Measurements from ENCODE around the gene CDH13. TPM values are rescaled to one million over a fixed set of nuclear protein-coding genes. Genes with fewer than 3 reads are reported as not detected.

Gene CDH13
- polyA plus RNA-seq, 1 donor from 2014 or later = 3.2 TPM

DNA sequence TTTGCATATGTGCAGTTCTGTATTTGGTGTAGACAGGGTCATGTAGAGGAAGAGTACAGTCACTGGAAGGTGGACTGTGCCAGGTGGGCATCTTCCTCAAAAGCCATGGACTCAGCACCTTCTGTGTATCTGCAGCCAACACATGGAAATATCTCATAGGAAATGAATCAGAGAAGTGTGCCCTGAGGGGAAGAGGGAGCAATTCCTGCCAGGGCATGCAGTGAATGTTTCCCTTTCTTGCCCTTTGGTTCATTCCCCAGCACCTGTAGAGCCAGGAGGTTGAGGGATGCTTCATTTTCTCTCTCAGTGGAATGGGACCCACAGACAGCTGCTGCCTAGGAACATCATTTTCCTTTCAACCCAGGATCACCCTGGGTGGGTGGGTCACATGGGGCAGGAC is 1034.9 kb downstream of the CDH13 start:
- H4K20me1 ChIP-seq (ENCODE audit: insufficient read depth) = no peaks in the 10 kb centered on the region
- no peak overlapping the region for H3K4me2 ChIP-seq (ENCODE audit: low read length)
- no peaks in the 10 kb centered on the region for H3K79me2 ChIP-seq (replicated peaks; ENCODE audit: insufficient read depth, low read length)
- no peaks in the 10 kb centered on the region for H3K36me3 ChIP-seq (ENCODE audit: insufficient read depth, low read length)
- H2AFZ ChIP-seq (ENCODE audit: low read depth, low read length) = no peak overlapping the region
- H3K27ac ChIP-seq (ENCODE audit: low read length) = no peak overlapping the region
- H3K4me3 ChIP-seq (ENCODE audit: low read length) = no peak overlapping the region
- H3K9ac ChIP-seq (ENCODE audit: low read length) = no peak overlapping the region
- H3F3A ChIP-seq (ENCODE audit: insufficient read depth, low read length, poor library complexity, severe bottlenecking) = no peaks in the 10 kb centered on the region
- H3K9me2 ChIP-seq (ENCODE audit: insufficient read depth, low read length) = no peaks in the 10 kb centered on the region
- TF ChIP-seq EP300 (conservative IDR thresholded peaks at IDR 0.05; ENCODE audit: poor library complexity, severe bottlenecking) (no peak), RAD21 (conservative IDR thresholded peaks at IDR 0.05) (no peak), TAF1 (IDR thresholded peaks at IDR 0.05; ENCODE audit: low read depth) (no peak), SMC3 (conservative IDR thresholded peaks at IDR 0.05; ENCODE audit: poor library complexity) (no peak), EZH2 (IDR thresholded peaks at IDR 0.05; ENCODE audit: borderline replicate concordance, insufficient read depth, low read length, poor library complexity, severe bottlenecking) (no peak), POLR2AphosphoS5 (IDR thresholded peaks at IDR 0.05) (no peak), MXI1 (conservative IDR thresholded peaks at IDR 0.05; ENCODE audit: poor library complexity, severe bottlenecking) (no peak)
- TF ChIP-seq, protein P1, sequence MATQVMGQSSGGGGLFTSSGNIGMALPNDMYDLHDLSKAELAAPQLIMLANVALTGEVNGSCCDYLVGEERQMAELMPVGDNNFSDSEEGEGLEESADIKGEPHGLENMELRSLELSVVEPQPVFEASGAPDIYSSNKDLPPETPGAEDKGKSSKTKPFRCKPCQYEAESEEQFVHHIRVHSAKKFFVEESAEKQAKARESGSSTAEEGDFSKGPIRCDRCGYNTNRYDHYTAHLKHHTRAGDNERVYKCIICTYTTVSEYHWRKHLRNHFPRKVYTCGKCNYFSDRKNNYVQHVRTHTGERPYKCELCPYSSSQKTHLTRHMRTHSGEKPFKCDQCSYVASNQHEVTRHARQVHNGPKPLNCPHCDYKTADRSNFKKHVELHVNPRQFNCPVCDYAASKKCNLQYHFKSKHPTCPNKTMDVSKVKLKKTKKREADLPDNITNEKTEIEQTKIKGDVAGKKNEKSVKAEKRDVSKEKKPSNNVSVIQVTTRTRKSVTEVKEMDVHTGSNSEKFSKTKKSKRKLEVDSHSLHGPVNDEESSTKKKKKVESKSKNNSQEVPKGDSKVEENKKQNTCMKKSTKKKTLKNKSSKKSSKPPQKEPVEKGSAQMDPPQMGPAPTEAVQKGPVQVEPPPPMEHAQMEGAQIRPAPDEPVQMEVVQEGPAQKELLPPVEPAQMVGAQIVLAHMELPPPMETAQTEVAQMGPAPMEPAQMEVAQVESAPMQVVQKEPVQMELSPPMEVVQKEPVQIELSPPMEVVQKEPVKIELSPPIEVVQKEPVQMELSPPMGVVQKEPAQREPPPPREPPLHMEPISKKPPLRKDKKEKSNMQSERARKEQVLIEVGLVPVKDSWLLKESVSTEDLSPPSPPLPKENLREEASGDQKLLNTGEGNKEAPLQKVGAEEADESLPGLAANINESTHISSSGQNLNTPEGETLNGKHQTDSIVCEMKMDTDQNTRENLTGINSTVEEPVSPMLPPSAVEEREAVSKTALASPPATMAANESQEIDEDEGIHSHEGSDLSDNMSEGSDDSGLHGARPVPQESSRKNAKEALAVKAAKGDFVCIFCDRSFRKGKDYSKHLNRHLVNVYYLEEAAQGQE (IDR thresholded peaks at IDR 0.05; ENCODE audit: borderline replicate concordance) = no peak
- TF ChIP-seq, protein P2, sequence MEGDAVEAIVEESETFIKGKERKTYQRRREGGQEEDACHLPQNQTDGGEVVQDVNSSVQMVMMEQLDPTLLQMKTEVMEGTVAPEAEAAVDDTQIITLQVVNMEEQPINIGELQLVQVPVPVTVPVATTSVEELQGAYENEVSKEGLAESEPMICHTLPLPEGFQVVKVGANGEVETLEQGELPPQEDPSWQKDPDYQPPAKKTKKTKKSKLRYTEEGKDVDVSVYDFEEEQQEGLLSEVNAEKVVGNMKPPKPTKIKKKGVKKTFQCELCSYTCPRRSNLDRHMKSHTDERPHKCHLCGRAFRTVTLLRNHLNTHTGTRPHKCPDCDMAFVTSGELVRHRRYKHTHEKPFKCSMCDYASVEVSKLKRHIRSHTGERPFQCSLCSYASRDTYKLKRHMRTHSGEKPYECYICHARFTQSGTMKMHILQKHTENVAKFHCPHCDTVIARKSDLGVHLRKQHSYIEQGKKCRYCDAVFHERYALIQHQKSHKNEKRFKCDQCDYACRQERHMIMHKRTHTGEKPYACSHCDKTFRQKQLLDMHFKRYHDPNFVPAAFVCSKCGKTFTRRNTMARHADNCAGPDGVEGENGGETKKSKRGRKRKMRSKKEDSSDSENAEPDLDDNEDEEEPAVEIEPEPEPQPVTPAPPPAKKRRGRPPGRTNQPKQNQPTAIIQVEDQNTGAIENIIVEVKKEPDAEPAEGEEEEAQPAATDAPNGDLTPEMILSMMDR (IDR thresholded peaks at IDR 0.05; ENCODE audit: poor library complexity, severe bottlenecking) = no peak
- H3K9me3 ChIP-seq (ENCODE audit: low read length) = no peaks in the 10 kb centered on the region
- no peaks in the 10 kb centered on the region for H3K27me3 ChIP-seq (ENCODE audit: insufficient read depth, low read depth, low read length)

DNA sequence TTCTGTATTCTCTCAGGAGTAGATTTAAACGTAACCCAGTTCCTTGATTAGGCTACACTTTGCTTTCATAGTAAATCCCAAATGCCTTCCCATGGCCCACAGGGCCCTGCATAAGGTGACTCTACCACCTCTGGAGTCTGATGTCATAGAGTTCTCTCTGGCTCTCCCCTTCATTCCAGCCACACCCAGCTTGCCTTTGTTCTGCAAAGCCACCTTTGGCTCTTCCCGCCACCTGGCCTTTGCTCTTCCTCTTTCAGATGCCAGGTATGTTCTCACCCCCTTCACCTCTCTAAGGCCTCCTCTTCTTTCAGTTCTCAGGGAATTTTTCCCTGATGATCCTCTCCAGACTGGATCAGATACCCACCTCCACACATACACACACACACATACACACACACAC is 1039.7 kb downstream of the CDH13 start:
- TF ChIP-seq TAF1 (IDR thresholded peaks at IDR 0.05; ENCODE audit: low read depth) (no peak), SMC3 (conservative IDR thresholded peaks at IDR 0.05; ENCODE audit: poor library complexity) (no peak)
- TF ChIP-seq, protein P1 (IDR thresholded peaks at IDR 0.05; ENCODE audit: borderline replicate concordance) = no peak
- no peak overlapping the region for H2AFZ ChIP-seq (ENCODE audit: low read depth, low read length)

More for the DNA sequence above, 1039.7 kb downstream of the CDH13 start:
- H3K9me3 ChIP-seq (ENCODE audit: low read length) = no peaks in the 10 kb centered on the region
- H3K36me3 ChIP-seq (ENCODE audit: insufficient read depth, low read length) = no peaks in the 10 kb centered on the region
- no peaks in the 10 kb centered on the region for H4K20me1 ChIP-seq (ENCODE audit: insufficient read depth)
- no peak overlapping the region for H3K4me2 ChIP-seq (ENCODE audit: low read length)
- H3K4me3 ChIP-seq (ENCODE audit: low read length) = no peak overlapping the region
- no peaks in the 10 kb centered on the region for H3F3A ChIP-seq (ENCODE audit: insufficient read depth, low read length, poor library complexity, severe bottlenecking)
- H3K9ac ChIP-seq (ENCODE audit: low read length) = no peak overlapping the region
- no peaks in the 10 kb centered on the region for H3K27me3 ChIP-seq (ENCODE audit: insufficient read depth, low read depth, low read length)
- H3K27ac ChIP-seq (ENCODE audit: low read length) = no peak overlapping the region
- no peaks in the 10 kb centered on the region for H3K79me2 ChIP-seq (replicated peaks; ENCODE audit: insufficient read depth, low read length)
- no peaks in the 10 kb centered on the region for H3K9me2 ChIP-seq (ENCODE audit: insufficient read depth, low read length)

All from neural cell (in vitro differentiated cells).